ENCODE measurements around the gene SNORC.

DNA sequence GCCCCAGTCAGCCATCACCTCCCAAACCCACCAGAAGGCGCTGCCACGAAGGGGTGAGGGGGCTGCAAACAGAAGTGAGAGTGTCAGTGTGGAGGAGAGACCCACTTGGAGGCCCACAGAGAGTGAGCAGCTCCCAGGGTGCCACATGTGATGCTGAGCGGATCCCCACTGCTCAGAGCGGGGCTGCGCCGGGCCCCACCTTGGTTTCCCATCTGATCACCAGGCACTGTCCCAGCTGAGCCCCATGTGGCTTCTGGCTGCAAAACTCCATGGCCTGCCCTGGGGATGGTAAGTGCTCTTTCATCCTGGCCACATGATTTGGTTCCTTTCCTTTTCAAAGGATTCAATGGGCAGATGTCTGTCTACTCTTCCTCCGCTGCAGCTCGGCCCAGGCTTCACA lies 23.8 kb downstream of the SNORC start:
- TF ChIP-seq, protein P1, sequence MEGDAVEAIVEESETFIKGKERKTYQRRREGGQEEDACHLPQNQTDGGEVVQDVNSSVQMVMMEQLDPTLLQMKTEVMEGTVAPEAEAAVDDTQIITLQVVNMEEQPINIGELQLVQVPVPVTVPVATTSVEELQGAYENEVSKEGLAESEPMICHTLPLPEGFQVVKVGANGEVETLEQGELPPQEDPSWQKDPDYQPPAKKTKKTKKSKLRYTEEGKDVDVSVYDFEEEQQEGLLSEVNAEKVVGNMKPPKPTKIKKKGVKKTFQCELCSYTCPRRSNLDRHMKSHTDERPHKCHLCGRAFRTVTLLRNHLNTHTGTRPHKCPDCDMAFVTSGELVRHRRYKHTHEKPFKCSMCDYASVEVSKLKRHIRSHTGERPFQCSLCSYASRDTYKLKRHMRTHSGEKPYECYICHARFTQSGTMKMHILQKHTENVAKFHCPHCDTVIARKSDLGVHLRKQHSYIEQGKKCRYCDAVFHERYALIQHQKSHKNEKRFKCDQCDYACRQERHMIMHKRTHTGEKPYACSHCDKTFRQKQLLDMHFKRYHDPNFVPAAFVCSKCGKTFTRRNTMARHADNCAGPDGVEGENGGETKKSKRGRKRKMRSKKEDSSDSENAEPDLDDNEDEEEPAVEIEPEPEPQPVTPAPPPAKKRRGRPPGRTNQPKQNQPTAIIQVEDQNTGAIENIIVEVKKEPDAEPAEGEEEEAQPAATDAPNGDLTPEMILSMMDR (IDR thresholded peaks at IDR 0.05) = no peak
- no peak for TF ChIP-seq POLR2A (IDR thresholded peaks at IDR 0.05)
